Stimulated activated CD4-positive, alpha-beta T cell treated with anti-CD3 and anti-CD28 coated beads, Interleukin-2, amount 100 ng/mL, for 24 hours (primary cell): Measurements from ENCODE around the gene ALDH1A1.

Experiments used
- DNase-seq, 2 donors: peaks; one replicate each; pipeline ENCODE4 v3.0.0-alpha.2; 2020

Gene ALDH1A1

GRCh38 chr9:72952914-72953313 is at the start of gene ALDH1A1:
TSS of gene ALDH1A1 (minus strand) at chr9:72953053. CDS start at chr9:72953000, 53 bp downstream.
- DNase-seq, result no peak

- DNase-seq, result no peak
These were observed 49.0 kb upstream of the ALDH1A1 start for GRCh38 chr9:73001860-73002259.

GRCh38 chr9:72998363-72998762 is 45.5 kb upstream of the ALDH1A1 start:
- no peak for DNase-seq

- DNase-seq, result no peak
These were observed 44.6 kb upstream of the ALDH1A1 start for GRCh38 chr9:72997387-72997995.

GRCh38 chr9:72996684-72997314 is 43.9 kb upstream of the ALDH1A1 start:
- DNase-seq, result no peak

DNA sequence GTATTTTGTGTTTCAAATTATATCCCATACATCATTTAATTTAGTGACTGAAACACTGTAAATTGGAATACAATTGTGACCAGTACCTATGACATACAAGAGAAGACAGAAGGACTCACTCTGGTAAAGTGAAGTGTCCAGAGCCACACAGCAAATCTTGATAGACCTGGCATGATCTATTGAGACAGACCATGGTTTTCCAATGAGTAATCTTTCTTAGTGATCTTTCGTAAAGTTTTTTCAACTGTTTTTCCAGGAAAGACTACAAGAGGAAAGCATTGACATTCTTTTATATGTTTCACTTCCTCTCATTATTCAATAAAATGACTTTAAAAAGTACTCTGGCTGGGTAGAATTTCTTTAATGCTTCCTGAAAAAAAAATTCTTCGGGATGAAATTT is 43.3 kb upstream of the ALDH1A1 start:
- no peak for DNase-seq

DNA sequence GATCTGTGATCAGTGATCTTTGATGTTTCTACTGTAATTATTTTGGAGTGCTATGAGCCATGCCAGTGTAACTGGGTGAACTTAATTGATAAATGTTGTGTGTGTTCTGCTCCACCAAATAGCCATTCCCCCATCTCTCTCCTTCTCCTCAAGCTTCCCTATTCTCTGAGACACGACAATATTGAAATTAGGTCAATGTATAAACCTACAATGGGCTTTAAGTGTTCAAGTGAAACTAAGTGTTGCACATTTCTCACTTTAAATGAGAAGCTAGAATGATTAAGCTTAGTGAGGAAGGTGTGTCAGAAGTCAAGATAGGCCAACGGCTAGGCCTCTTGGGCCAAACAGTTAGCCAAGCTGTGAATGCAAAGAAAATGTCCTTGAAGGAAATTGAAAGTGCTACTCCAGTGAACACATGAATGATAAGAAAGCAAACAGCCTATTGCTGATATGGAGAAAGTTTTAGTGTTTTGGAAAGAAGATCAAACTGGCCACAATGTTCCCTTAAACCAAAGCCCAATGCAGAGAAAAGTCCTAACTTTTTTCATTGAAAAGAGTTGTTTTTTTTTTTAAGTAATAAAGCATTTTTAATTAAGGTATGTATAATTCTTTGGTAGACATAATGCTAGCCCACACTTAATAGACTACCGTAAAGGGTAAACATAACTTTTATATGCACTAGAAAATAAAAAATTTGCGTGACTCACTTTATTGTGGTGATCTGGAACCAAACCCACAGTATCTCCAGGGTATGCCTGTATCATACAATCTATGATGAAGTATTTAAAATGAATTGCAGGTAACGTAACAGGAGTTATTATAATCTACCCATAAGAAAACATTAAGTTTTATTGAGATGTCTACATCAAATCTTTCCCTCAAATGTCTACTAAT is 42.5 kb upstream of the ALDH1A1 start:
- no peak for DNase-seq

DNA sequence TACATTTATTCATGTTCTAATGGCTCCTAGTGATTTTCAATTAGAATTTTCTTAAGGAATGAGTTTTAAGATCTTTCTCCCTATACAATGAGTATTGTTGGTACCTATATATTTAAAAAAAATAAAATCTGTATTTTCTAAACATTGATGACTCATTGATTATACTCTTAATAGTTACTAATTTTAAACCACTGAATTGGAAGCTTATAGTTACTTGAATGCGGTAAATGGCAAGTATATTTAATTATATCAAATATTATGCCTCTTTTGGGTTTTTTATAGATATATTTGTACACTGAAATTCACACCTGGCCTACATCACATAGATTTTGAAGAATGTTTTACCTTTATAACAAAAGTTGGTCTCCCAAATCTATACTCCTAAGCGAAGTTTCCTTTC is 38.9 kb upstream of the ALDH1A1 start:
- DNase-seq, result no peak

- DNase-seq, result no peak
These were observed 37.7 kb upstream of the ALDH1A1 start for GRCh38 chr9:72990397-72991182.

DNA sequence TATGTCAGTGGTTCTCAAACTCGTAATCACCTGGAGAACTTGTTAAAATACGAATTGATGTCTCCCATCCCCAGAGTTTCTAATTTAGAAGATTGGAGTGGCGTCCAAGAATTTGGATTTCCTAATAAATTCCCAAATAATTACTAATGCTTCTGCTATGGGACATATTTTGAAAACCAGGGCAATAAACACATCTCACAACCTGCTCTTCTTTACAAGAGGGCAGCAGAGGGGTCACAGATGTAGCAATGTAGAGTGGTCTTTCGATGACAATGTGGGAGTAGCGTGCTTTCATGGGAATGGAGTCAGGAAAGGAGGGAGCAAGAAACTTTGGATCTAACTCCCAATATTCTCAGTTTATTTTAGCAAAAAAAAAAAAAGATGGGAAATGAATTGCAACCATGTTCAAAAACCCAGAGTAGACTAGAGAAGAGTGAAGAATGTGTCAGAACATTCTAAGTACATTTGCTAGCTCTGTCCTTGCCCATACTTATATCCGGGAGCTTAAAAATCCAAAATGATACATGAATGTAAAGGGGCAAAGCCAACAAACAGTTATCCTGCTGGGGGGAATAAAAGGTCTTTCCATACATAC is 33.8 kb upstream of the ALDH1A1 start:
- no peak for DNase-seq

GRCh38 chr9:72985746-72986145 is 32.9 kb upstream of the ALDH1A1 start:
- no peak for DNase-seq

GRCh38 chr9:72984991-72985390 is 32.1 kb upstream of the ALDH1A1 start:
- no peak for DNase-seq

DNA sequence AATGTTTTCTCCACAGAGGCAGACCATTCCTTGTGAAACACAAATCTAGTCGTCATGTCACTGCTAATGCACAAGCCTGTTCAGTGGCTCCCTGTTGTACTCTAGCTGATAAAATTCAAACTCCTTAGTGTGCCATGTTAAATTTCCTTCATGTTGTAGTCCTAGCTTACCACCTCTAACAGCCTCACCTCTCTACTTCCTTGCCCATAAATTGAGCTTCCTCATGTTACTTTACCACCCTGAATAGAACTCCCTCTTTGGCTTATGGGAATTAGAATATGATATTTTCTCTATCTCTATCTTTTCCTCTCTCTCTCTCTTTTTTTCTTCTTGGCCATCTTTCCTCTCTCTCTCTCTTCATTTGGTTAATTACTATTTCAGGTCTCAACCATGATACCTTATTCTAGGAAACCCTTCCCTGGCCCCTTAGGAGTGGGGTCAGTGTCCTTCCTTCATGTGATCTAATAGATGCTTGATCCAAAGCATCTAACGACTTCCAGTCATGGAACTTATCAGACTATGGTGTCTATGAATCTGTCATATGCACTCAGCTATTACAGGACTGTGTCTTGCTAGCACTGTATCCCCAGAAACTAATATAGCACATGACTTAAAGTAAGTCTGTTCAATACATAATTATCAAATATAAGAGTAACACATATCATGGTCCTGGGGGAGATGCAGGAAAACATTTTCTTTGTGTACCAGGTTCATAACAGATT is 31.5 kb upstream of the ALDH1A1 start:
- no peak for DNase-seq

DNA sequence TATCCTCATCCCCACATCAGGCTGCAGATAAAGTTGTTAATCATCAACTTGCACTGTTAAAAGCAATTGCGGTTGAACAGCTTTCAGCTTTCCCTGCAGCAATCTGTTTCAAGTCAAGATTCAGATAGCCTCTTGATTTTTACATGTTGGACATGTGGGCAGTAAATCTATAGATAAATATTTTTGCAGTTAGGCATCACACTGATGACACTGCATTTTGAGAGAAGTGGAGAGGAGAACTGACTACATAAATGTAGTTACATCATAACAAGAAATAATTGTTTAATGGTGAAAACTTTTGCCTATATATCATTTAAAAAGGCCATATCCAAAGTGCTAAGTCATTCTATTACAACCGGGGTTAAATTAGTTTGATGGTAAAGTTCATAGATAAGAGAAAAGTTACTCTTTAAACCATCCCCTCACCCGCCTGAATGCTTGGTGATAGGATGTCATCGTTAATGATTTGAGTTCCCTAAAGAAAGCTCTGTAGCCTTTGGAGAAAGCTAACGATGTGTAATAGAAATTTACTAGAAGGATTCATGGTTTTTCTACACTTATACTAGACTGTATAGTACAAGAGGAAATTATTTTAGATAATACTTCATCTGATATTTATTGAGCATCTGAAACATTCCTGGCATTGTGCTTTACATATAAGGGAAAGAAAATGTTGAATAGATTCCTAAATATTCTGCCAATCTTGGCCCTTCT is 30.8 kb upstream of the ALDH1A1 start:
- DNase-seq, result no peak

- no peak for DNase-seq
These were observed 30.2 kb upstream of the ALDH1A1 start for GRCh38 chr9:72983056-72983455.

GRCh38 chr9:72982146-72982799 is 29.4 kb upstream of the ALDH1A1 start:
- DNase-seq, result no peak

GRCh38 chr9:72981433-72981832 is 28.6 kb upstream of the ALDH1A1 start:
- no peak for DNase-seq

- DNase-seq, result no peak
These were observed 27.9 kb upstream of the ALDH1A1 start for GRCh38 chr9:72980600-72981265.

- DNase-seq, result no peak
These were observed 27.3 kb upstream of the ALDH1A1 start for GRCh38 chr9:72980183-72980582.
